MCF 10A (cell line): ENCODE data around the gene SIVA1. TPM values are rescaled to one million over a fixed set of nuclear protein-coding genes. Genes with fewer than 3 reads are reported as not detected.

ENCODE experiments used
- BruUV-seq: library from RNA; stranded (reverse); fragments of 400-500 nt; replicated peaks from 2 replicates; lab custom pipeline; 2021; lab: Mats Ljungman, UMichigan
- CTCF ChIA-PET: fragments of 300-600 bp; sonication (Branson Sonifier 250); formaldehyde crosslinking; extraction: SDS; loops from one replicate; lab custom pipeline; 2021; ENCODE audit warnings: antibody characterized with exemption, inconsistent platforms; lab: Yijun Ruan, JAX
- POLR2A ChIA-PET: fragments of 300-600, 350-650 bp; sonication (Branson Sonifier 250); formaldehyde crosslinking; extraction: SDS; loops from one replicate; lab custom pipeline; 2020; ENCODE audit warnings: antibody characterized with exemption, inconsistent platforms; lab: Yijun Ruan, JAX
- DNase-seq: peaks from one replicate; pipeline ENCODE4 v3.0.0-alpha.2; 2018; ENCODE audit not compliant: unreplicated experiment
- H3K27ac Mint-ChIP-seq: one replicate; pipeline ENCODE4 v1.8.0; 2022; ENCODE audit warnings: mild to moderate bottlenecking, low read depth, mixed read lengths; ENCODE audit not compliant: unreplicated experiment
- H3K27me3 Mint-ChIP-seq: one replicate; pipeline ENCODE4 v1.8.0; 2022; ENCODE audit warnings: mixed read lengths; ENCODE audit not compliant: insufficient read depth, unreplicated experiment
- H3K36me3 Mint-ChIP-seq: one replicate; pipeline ENCODE4 v1.8.0; 2022; ENCODE audit warnings: mild to moderate bottlenecking, moderate library complexity, mixed read lengths; ENCODE audit not compliant: insufficient read depth, unreplicated experiment
- H3K4me1 Mint-ChIP-seq: one replicate; pipeline ENCODE4 v1.8.0; 2022; ENCODE audit warnings: mixed read lengths; ENCODE audit not compliant: insufficient read depth, unreplicated experiment
- H3K4me3 Mint-ChIP-seq: one replicate; pipeline ENCODE4 v1.8.0; 2022; ENCODE audit warnings: mild to moderate bottlenecking, moderate library complexity, mixed read lengths; ENCODE audit not compliant: unreplicated experiment
- H3K9me3 Mint-ChIP-seq: one replicate; pipeline ENCODE4 v1.8.0; 2022; ENCODE audit warnings: mixed read lengths; ENCODE audit not compliant: unreplicated experiment
- intact Hi-C: fragments of 100-400 bp; cut with micrococcal nuclease; formaldehyde crosslinking; loops from 2 replicates; pipeline ENCODE4 v1.14.1; 2022
- total RNA-seq: library from RNA; stranded (reverse); gene quantifications from 2 replicates; pipeline ENCODE4 v1.2.3, GENCODE V29; 2022
- TF ChIP-seq, protein P1 (sequence below): fragments of 200-600 bp; IDR thresholded peaks from one replicate; pipeline ENCODE4 v1.8.0; 2022; ENCODE audit warnings: antibody characterized with exemption, mild to moderate bottlenecking; ENCODE audit not compliant: unreplicated experiment

Gene SIVA1
- total RNA-seq, 1 experiment from 2014 or later, result 63.3 TPM

DNA sequence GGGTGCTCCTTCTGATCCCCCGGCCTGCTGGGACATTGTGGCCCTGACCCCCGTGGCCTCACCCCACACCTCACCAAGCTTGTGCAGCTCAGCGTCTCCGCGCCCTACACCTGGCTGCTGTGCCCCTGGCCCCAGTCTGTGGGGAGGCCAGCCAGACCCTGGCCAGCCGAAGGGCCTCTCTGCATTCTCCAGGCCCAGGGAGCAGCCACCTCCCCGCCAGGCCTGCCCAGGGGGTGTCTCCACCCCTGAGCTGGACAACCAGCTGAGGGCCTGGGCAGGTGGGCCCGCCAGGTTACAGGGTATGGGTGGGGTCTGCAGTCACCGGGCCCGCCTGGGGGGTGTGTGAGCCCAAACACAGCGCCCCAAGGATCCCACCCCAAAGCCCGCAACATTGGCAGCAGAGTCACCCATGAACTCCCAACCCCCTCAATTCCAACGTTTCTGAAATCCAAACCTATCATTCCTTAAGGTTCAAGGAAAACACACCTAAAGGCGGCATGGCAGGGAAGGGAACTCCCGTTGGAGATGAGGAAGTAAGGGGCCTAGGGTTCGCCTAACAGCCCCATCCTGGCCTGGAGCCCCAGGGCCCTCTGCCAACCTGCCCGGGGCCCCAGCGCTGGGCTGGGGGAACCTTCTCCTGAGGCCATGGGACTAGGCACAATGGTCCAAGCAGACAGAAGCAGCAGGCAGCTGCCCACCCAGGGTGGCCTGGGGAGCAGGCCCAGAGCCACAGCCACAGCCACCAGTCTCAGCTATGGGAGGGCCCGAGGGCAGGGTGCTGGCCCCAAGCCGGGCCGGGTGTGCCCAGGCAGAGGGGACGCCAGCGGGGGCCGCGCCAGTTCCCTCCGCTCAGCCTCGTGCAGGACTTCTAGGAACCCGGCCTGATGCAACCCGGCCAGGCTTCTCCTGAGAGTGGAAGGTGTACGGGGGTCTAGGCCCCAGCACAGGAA is 34.1 kb downstream of the SIVA1 start:
- H3K9me3 Mint-ChIP-seq, result no peaks in the 10 kb centered on the region
- no peaks in the 10 kb centered on the region for H3K27me3 Mint-ChIP-seq
- H3K4me1 Mint-ChIP-seq, result peaks cover 8% of the 10 kb centered on the region
- TF ChIP-seq, protein P1, sequence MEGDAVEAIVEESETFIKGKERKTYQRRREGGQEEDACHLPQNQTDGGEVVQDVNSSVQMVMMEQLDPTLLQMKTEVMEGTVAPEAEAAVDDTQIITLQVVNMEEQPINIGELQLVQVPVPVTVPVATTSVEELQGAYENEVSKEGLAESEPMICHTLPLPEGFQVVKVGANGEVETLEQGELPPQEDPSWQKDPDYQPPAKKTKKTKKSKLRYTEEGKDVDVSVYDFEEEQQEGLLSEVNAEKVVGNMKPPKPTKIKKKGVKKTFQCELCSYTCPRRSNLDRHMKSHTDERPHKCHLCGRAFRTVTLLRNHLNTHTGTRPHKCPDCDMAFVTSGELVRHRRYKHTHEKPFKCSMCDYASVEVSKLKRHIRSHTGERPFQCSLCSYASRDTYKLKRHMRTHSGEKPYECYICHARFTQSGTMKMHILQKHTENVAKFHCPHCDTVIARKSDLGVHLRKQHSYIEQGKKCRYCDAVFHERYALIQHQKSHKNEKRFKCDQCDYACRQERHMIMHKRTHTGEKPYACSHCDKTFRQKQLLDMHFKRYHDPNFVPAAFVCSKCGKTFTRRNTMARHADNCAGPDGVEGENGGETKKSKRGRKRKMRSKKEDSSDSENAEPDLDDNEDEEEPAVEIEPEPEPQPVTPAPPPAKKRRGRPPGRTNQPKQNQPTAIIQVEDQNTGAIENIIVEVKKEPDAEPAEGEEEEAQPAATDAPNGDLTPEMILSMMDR, result no peak
- intact Hi-C loops, result no loop called here
- no peak for DNase-seq
- BruUV-seq, result no TSS peak
- H3K36me3 Mint-ChIP-seq, result peaks cover 5% of the 10 kb centered on the region
- CTCF ChIA-PET, result interaction anchor here (1.0 to 1.2 kb wide), 2 partner anchors 17 to 18 kb away, joined by 3 to 6 read pairs; no protein-coding TSS in a partner anchor
- POLR2A ChIA-PET, result no interaction called here
- H3K4me3 Mint-ChIP-seq, result no peak overlapping the region
- no peak overlapping the region for H3K27ac Mint-ChIP-seq

DNA sequence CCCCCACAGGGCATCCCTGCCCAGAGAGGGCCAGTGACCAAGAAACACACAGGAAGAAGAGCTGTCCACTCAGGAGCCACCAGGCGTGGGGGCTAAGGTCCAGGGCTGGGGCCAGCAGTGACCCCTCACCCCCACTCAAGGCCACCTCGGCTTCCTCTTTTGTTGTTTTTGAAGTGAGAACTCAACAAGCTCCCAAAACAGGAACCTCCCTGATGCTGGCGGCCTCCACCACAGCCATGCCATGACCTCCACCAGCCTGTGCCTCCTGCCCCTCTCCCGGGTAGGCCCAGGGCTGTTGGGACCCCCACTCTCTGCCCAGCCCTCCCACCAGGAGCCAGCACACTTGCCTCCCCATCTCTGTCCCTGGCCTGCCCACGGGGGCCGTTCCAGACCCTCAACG is 34.8 kb downstream of the SIVA1 start:
- Mint-ChIP-seq H3K4me1 (peaks cover 15% of the 10 kb centered on the region), H3K27me3 (no peaks in the 10 kb centered on the region), H3K4me3 (no peak overlapping the region), H3K36me3 (peaks cover 5% of the 10 kb centered on the region), H3K9me3 (no peaks in the 10 kb centered on the region), H3K27ac (no peak overlapping the region)
- BruUV-seq, result no TSS peak
- CTCF ChIA-PET, result interaction anchor here (1.2 kb wide), 1 partner anchor 19 kb away, joined by 6 read pairs; no protein-coding TSS in a partner anchor
- TF ChIP-seq, protein P1, result no peak
- intact Hi-C loops, result no loop called here
- no peak for DNase-seq
- POLR2A ChIA-PET, result no interaction called here

DNA sequence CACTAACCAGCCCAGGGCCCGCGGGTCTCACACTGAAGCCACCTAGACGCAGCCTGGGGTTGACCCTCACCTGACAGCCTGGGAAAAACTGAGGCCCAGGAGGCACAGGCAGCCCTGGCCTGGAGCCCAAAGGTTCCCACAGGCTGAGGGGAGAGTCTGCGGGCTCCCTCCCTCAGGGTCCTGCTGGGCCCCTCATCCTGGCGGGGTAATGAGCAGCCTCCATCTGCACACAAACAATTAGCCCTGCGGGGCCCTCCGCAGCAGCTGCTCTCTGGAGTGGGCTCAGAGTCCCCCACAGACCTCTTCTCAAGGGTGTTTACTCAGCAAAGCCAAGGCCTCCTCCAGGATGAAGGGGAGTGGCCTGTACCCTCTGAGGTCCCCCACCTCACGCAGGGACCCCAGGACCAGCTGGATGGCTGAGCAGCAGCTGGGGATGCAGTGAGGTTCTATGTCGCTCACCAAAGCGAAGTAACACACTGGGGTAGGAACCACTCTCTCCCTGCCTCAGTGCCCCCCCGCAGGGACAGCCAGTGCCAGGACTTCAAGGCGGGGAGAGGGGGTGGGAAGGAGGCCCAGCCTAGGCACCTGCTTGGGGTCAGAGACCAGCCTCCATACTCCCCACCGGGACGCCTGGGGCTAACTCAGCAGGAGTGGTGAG is 35.3 kb downstream of the SIVA1 start:
- TF ChIP-seq, protein P1, result no peak
- peaks cover 20% of the 10 kb centered on the region for H3K4me1 Mint-ChIP-seq
- peaks cover 5% of the 10 kb centered on the region for H3K36me3 Mint-ChIP-seq
- no TSS peak for BruUV-seq
- no peak overlapping the region for H3K27ac Mint-ChIP-seq
- ChIA-PET CTCF (interaction anchor here (1.2 kb wide), 1 partner anchor 19 kb away, joined by 6 read pairs; no protein-coding TSS in a partner anchor), POLR2A (no interaction called here)
- H3K27me3 Mint-ChIP-seq, result no peaks in the 10 kb centered on the region
- no peak for DNase-seq
- H3K4me3 Mint-ChIP-seq, result no peak overlapping the region
- intact Hi-C loops, result no loop called here
- H3K9me3 Mint-ChIP-seq, result no peaks in the 10 kb centered on the region
